HepG2 (cell line): ENCODE data around the gene GABARAPL2. TPM values are rescaled to one million over a fixed set of nuclear protein-coding genes. Genes with fewer than 3 reads are reported as not detected.
A peak's percentile ranks its signal among the peaks of the same experiment; 100 is the strongest.

Experiments used
- CEBPB ChIP-seq: IDR thresholded peaks from 2 replicates; pipeline ENCODE4 v1.6.1; 2011; ENCODE audit warnings: low read depth, low read length, improper control_type of control experiment, borderline replicate concordance
- NFYC ChIP-seq: IDR thresholded peaks from 2 replicates; pipeline ENCODE4 v1.6.1; 2016; ENCODE audit warnings: missing genetic modification reagents, missing compliant biosample characterization
- SP1 ChIP-seq, 2 experiments: fragments of 450-650 bp in 1 of 2; sonication (generic) in 1 of 2; formaldehyde crosslinking in 1 of 2; IDR thresholded peaks; 2 replicates each; pipeline versions ENCODE4 v1.4.0 to v1.6.1; 2016 to 2020; ENCODE audit warnings: missing genetic modification reagents in 1 of 2
- TOPORS ChIP-seq: sonication (generic); formaldehyde crosslinking; IDR thresholded peaks from 2 replicates; pipeline ENCODE4 v1.8.0; 2023; ENCODE audit warnings: mild to moderate bottlenecking, missing genetic modification reagents
- ZFAT ChIP-seq: sonication (generic); formaldehyde crosslinking; conservative IDR thresholded peaks from 2 replicates; pipeline ENCODE4 v1.8.1; 2023; ENCODE audit warnings: missing genetic modification reagents, inconsistent platforms
- ZIK1 ChIP-seq: sonication (generic); formaldehyde crosslinking; IDR thresholded peaks from 2 replicates; pipeline ENCODE4 v1.5.0; 2020; ENCODE audit warnings: mild to moderate bottlenecking, low read depth, missing genetic modification reagents, borderline replicate concordance
- ZNF260 ChIP-seq: sonication (generic); formaldehyde crosslinking; IDR thresholded peaks from 2 replicates; pipeline ENCODE4 v1.4.0; 2020; ENCODE audit warnings: missing genetic modification reagents, low read depth, mild to moderate bottlenecking, borderline replicate concordance
- ZNF335 ChIP-seq: sonication (generic); formaldehyde crosslinking; IDR thresholded peaks from 2 replicates; pipeline ENCODE4 v1.4.0; 2020; ENCODE audit warnings: missing genetic modification reagents
- polyA plus RNA-seq, 8 experiments: library from polyadenylated mRNA; depleted of rRNA in 3 of 8; stranded (reverse) in 7 of 8; unstranded in 1 of 8; fragments of >200 nt; fragmentation: Illumina TruSeq in 4 of 8; extraction: Trizol in 4 of 8; gene quantifications; 2 replicates each; pipeline versions ENCODE4 v1.2.1 to v1.2.3, GENCODE V29; 2011 to 2016; ENCODE audit warnings: low read depth in 4 of 8, missing spikeins in 1 of 8, mixed read lengths in 1 of 8; ENCODE audit not compliant: insufficient read depth in 1 of 8
- total RNA-seq, 5 experiments: library from RNA; depleted of rRNA; stranded (reverse); fragments of >200 nt; fragmentation: Illumina TruSeq; extraction: Trizol; gene quantifications; 2 replicates each; pipeline ENCODE4 v1.2.3, GENCODE V29; 2016; ENCODE audit warnings: low read depth in 1 of 5
- TF ChIP-seq, protein P1 (sequence below): sonication (generic); formaldehyde crosslinking; IDR thresholded peaks from one replicate; pipeline ENCODE4 v1.5.1; 2020; ENCODE audit warnings: mild to moderate bottlenecking, missing genetic modification reagents; ENCODE audit errors: not compliant biosample characterization
- TF ChIP-seq, protein P2 (sequence below): sonication (generic); formaldehyde crosslinking; IDR thresholded peaks from 2 replicates; pipeline ENCODE4 v1.5.0; 2020; ENCODE audit warnings: missing genetic modification reagents, mild to moderate bottlenecking, borderline replicate concordance
- TF ChIP-seq, protein P3 (sequence below): sonication (generic); formaldehyde crosslinking; IDR thresholded peaks from 2 replicates; pipeline ENCODE4 v1.4.0; 2020; ENCODE audit warnings: missing genetic modification reagents
- TF ChIP-seq, protein P4 (sequence below): sonication (generic); formaldehyde crosslinking; IDR thresholded peaks from 2 replicates; pipeline ENCODE4 v1.4.0; 2020; ENCODE audit warnings: missing genetic modification reagents, mild to moderate bottlenecking, borderline replicate concordance

Gene GABARAPL2
- total and polyA plus RNA-seq, 2 of the 13 experiments (the other 11 are each of a cell fraction or from before 2014, with no cell fraction given) = 76.4 to 83.0 TPM

DNA sequence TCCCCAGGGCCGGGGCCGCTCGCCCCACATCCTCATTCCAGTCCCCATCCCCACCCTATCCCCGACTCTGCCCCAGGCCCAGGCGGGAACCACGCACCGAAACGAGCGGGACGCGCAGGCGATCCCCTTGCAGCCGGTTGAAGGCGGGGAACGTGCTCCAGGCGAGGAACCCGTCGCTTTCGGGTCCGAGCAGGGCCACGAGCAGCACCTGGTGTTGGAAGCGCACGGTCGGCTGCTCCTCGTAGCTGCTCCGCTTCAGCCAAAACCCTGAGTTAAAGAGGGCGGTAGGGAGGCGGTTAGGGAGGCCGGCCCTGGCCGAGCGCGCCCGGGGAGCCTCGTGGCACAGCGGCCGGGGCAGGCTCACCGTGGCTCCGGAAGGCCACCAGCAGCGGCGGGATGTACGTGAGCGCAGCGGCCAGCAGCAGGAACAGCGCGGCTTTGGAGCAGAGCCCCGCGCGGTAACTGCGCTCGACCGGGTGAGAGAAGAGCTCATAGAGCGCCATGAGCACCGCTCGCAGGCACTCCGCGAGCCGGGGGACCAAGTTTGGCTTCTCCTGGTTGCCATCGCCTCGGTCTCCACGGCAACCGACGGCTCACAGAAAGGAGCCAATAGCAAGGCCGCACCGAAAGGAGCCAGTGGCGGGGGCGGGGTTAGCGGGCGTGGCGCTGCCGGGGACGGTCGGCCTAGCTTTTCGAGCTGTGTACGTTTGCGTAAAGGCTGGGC lies 10.3 kb upstream of the GABARAPL2 start, which contains the start of gene TMEM231 (continued):
- TF ChIP-seq, protein P1, sequence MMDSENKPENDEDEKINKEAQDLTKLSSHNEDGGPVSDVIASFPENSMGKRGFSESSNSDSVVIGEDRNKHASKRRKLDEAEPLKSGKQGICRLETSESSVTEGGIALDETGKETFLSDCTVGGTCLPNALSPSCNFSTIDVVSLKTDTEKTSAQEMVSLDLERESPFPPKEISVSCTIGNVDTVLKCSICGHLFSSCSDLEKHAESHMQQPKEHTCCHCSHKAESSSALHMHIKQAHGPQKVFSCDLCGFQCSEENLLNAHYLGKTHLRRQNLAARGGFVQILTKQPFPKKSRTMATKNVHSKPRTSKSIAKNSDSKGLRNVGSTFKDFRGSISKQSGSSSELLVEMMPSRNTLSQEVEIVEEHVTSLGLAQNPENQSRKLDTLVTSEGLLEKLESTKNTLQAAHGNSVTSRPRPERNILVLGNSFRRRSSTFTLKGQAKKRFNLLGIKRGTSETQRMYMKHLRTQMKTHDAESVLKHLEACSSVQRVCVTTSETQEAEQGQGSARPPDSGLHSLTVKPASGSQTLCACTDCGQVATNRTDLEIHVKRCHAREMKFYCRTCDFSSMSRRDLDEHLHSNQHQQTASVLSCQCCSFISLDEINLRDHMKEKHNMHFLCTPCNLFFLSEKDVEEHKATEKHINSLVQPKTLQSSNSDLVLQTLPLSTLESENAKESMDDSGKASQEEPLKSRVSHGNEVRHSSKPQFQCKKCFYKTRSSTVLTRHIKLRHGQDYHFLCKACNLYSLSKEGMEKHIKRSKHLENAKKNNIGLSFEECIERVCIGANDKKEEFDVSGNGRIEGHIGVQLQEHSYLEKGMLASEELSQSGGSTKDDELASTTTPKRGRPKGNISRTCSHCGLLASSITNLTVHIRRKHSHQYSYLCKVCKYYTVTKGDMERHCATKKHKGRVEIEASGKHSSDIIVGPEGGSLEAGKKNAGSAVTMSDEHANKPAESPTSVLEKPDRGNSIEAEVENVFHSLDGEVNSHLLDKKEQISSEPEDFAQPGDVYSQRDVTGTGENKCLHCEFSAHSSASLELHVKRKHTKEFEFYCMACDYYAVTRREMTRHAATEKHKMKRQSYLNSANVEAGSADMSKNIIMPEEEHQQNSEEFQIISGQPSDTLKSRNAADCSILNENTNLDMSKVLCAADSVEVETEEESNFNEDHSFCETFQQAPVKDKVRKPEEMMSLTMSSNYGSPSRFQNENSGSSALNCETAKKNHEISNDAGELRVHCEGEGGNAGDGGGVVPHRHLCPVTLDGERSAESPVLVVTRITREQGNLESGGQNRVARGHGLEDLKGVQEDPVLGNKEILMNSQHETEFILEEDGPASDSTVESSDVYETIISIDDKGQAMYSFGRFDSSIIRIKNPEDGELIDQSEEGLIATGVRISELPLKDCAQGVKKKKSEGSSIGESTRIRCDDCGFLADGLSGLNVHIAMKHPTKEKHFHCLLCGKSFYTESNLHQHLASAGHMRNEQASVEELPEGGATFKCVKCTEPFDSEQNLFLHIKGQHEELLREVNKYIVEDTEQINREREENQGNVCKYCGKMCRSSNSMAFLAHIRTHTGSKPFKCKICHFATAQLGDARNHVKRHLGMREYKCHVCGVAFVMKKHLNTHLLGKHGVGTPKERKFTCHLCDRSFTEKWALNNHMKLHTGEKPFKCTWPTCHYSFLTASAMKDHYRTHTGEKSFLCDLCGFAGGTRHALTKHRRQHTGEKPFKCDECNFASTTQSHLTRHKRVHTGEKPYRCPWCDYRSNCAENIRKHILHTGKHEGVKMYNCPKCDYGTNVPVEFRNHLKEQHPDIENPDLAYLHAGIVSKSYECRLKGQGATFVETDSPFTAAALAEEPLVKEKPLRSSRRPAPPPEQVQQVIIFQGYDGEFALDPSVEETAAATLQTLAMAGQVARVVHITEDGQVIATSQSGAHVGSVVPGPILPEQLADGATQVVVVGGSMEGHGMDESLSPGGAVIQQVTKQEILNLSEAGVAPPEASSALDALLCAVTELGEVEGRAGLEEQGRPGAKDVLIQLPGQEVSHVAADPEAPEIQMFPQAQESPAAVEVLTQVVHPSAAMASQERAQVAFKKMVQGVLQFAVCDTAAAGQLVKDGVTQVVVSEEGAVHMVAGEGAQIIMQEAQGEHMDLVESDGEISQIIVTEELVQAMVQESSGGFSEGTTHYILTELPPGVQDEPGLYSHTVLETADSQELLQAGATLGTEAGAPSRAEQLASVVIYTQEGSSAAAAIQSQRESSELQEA (CRISPR knock-in tag) = peak; percentile 90
- TF ChIP-seq ZNF260 (CRISPR knock-in tag) = peak; percentile 67; the same call in 1 of the 2 replicates
- TF ChIP-seq TOPORS (CRISPR knock-in tag) = 0 out of 2 replicates have a peak, but pooled peaks have one; percentile 48
- TF ChIP-seq ZIK1 = no peak; the same call in 1 of the 2 replicates
- no peak for TF ChIP-seq ZNF335 (CRISPR knock-in tag)
- TF ChIP-seq, protein P2, sequence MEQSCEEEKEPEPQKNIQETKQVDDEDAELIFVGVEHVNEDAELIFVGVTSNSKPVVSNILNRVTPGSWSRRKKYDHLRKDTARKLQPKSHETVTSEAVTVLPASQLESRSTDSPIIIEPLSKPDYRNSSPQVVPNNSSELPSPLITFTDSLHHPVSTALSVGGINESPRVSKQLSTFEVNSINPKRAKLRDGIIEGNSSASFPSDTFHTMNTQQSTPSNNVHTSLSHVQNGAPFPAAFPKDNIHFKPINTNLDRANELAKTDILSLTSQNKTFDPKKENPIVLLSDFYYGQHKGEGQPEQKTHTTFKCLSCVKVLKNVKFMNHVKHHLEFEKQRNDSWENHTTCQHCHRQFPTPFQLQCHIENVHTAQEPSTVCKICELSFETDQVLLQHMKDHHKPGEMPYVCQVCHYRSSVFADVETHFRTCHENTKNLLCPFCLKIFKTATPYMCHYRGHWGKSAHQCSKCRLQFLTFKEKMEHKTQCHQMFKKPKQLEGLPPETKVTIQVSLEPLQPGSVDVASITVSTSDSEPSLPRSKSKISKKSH (CRISPR knock-in tag) = peak; percentile 90
- TF ChIP-seq CEBPB = no peak
- no peak for TF ChIP-seq ZFAT (CRISPR knock-in tag)
- TF ChIP-seq NFYC (CRISPR knock-in tag) = peak; percentile 75
- TF ChIP-seq SP1 (IDR thresholded peaks at IDR 0.05) = no peak
- TF ChIP-seq SP1 (CRISPR knock-in tag; IDR thresholded peaks at IDR 0.05) = peak; percentile 50; the same call in 1 of the 2 replicates
- TF ChIP-seq, protein P3, sequence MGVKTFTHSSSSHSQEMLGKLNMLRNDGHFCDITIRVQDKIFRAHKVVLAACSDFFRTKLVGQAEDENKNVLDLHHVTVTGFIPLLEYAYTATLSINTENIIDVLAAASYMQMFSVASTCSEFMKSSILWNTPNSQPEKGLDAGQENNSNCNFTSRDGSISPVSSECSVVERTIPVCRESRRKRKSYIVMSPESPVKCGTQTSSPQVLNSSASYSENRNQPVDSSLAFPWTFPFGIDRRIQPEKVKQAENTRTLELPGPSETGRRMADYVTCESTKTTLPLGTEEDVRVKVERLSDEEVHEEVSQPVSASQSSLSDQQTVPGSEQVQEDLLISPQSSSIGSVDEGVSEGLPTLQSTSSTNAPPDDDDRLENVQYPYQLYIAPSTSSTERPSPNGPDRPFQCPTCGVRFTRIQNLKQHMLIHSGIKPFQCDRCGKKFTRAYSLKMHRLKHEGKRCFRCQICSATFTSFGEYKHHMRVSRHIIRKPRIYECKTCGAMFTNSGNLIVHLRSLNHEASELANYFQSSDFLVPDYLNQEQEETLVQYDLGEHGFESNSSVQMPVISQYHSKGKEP (CRISPR knock-in tag) = peak; percentile 36; the same call in 1 of the 2 replicates
- TF ChIP-seq, protein P4, sequence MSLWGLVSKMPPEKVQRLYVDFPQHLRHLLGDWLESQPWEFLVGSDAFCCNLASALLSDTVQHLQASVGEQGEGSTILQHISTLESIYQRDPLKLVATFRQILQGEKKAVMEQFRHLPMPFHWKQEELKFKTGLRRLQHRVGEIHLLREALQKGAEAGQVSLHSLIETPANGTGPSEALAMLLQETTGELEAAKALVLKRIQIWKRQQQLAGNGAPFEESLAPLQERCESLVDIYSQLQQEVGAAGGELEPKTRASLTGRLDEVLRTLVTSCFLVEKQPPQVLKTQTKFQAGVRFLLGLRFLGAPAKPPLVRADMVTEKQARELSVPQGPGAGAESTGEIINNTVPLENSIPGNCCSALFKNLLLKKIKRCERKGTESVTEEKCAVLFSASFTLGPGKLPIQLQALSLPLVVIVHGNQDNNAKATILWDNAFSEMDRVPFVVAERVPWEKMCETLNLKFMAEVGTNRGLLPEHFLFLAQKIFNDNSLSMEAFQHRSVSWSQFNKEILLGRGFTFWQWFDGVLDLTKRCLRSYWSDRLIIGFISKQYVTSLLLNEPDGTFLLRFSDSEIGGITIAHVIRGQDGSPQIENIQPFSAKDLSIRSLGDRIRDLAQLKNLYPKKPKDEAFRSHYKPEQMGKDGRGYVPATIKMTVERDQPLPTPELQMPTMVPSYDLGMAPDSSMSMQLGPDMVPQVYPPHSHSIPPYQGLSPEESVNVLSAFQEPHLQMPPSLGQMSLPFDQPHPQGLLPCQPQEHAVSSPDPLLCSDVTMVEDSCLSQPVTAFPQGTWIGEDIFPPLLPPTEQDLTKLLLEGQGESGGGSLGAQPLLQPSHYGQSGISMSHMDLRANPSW (CRISPR knock-in tag) = 0 out of 2 replicates have a peak, but pooled peaks have one; percentile 21
